ENCODE data around the gene SDE2. TPM values are rescaled to one million over a fixed set of nuclear protein-coding genes. Genes with fewer than 3 reads are reported as not detected.

Gene SDE2
- total and polyA plus RNA-seq, 2 of the 8 experiments (the other 6 are each of a cell fraction or from before 2014, with no cell fraction given), result 8.5 to 16.7 TPM

DNA sequence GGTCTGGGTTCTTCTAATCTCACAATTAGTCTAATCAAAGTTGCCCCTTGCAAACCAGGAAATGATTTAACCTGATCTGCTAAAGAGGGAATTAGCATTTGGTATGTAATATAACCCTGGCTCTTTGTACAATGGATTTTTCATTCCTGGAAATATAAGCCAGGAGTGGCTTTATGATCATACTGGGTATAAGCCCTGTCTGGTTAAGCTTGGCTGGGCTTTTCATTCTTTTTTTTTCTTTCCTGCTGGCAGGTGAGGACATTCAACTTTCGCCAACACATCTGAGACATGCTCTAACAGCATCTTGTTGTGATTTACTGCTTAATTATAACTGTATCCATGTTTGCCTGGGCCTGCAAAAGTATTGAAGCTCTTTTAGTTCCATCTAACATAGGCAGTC is 20.4 kb upstream of the SDE2 start:
- Histone ChIP-seq H3K27me3 (replicated peaks in 1 of 4; ENCODE audit: control insufficient read depth in 3 of 4, extremely low read depth in 1 of 4, insufficient read depth in 3 of 4, low read length in 3 of 4) (no peaks in the 10 kb centered on the region), H3K4me3 (ENCODE audit: extremely low read depth in 1 of 4, insufficient read depth in 2 of 4, low read depth in 3 of 4, low read length in 4 of 4) (no peak overlapping the region), H2AK5ac (ENCODE audit: low read depth, low read length) (no peak overlapping the region), H2BK12ac (ENCODE audit: low read depth, low read length) (no peak overlapping the region), H3K56ac (replicated peaks; ENCODE audit: insufficient read length, low read depth, low read length) (no peak overlapping the region), H3K27ac (ENCODE audit: low read depth, low read length) (no peak overlapping the region), H3K4ac (replicated peaks; ENCODE audit: insufficient read length, low read depth, low read length) (no peak overlapping the region), H2BK5ac (ENCODE audit: low read depth, low read length) (no peak overlapping the region), H4K91ac (replicated peaks; ENCODE audit: insufficient read length, low read length) (no peak overlapping the region), H2BK20ac (ENCODE audit: low read length) (no peak overlapping the region), H3K23ac (ENCODE audit: insufficient read length) (no peak overlapping the region), H4K8ac (ENCODE audit: extremely low read depth, insufficient read depth, low read length) (no peak overlapping the region), H3K18ac (ENCODE audit: extremely low read depth, low read length) (no peak overlapping the region), H3K23me2 (ENCODE audit: low read depth, low read length) (no peaks in the 10 kb centered on the region), H3K36me3 (ENCODE audit: control insufficient read depth in 2 of 4, insufficient read depth in 4 of 4, low read length in 3 of 4) (no peaks in the 10 kb centered on the region), H3K9me3 (ENCODE audit: insufficient read depth in 2 of 2, low read depth in 1 of 2, low read length in 1 of 2) (no peaks in the 10 kb centered on the region), H2BK120ac (replicated peaks; ENCODE audit: low read depth, low read length) (no peak overlapping the region), H3K79me2 (ENCODE audit: control insufficient read depth in 1 of 2, insufficient read depth in 2 of 2, low read length in 2 of 2) (no peaks in the 10 kb centered on the region), H3K79me1 (ENCODE audit: low read depth, low read length) (no peaks in the 10 kb centered on the region), H3K14ac (ENCODE audit: insufficient read length) (no peak overlapping the region), H4K20me1 (replicated peaks in 1 of 2; ENCODE audit: control insufficient read depth in 1 of 2, insufficient read depth in 2 of 2, low read length in 2 of 2) (no peaks in the 10 kb centered on the region), H4K5ac (ENCODE audit: insufficient read length, low read depth, low read length) (no peak overlapping the region), H3K4me2 (ENCODE audit: insufficient read depth in 1 of 2, low read depth in 2 of 2, low read length in 2 of 2) (no peak overlapping the region), H2BK15ac (ENCODE audit: low read length) (no peak overlapping the region), H2AFZ (ENCODE audit: low read length) (no peak overlapping the region), H3K9ac (replicated peaks in 1 of 4; ENCODE audit: extremely low read depth in 1 of 4, low read depth in 3 of 4, low read length in 3 of 4) (no peak overlapping the region), H3K4me1 (replicated peaks in 1 of 4; ENCODE audit: control insufficient read depth in 3 of 4, insufficient read depth in 4 of 4, low read length in 3 of 4) (no peaks in the 10 kb centered on the region)
- CTCF ChIA-PET (ENCODE audit: partially characterized antibody), result interaction anchor here (0.5 to 1.0 kb wide), 3 partner anchors 32 to 163 kb away, joined by 3 to 4 read pairs (median 3); no protein-coding TSS in a partner anchor
- 100% methylated on average over 1 of the region's 1 CpG; no CpG with 5 or more reads in 1 of the 2 experiments for WGBS, 2 experiments (ENCODE audit: extremely low coverage in 1 of 2, insufficient coverage in 1 of 2, insufficient read length in 1 of 2, insufficient replicate concordance in 2 of 2, low coverage in 1 of 2, low lambda C conversion rate in 2 of 2, missing lambda C conversion rate in 1 of 2)
- no peak for DNase-seq (ENCODE audit: low read depth in 1 of 2, low spot score in 2 of 2)
- no peak for FAIRE-seq
- POLR2A ChIA-PET (ENCODE audit: partially characterized antibody), result interaction anchor here (0.8 to 1.0 kb wide), 2 partner anchors 9 to 47 kb away, joined by 3 to 4 read pairs; no protein-coding TSS in a partner anchor
- TF ChIP-seq HDAC2 (IDR thresholded peaks at IDR 0.05; ENCODE audit: borderline replicate concordance in 1 of 2, low read depth in 2 of 2, low read length in 2 of 2) (no peak), EP300 (IDR thresholded peaks at IDR 0.05; ENCODE audit: borderline replicate concordance in 1 of 2, low read depth in 2 of 2, low read length in 2 of 2) (no peak), EZH2 (IDR thresholded peaks at IDR 0.05; ENCODE audit: low read depth, low read length, severe bottlenecking) (no peak), FOSL1 (IDR thresholded peaks at IDR 0.05; ENCODE audit: insufficient read depth, low read depth, low read length) (no peak), JUN (IDR thresholded peaks at IDR 0.05; ENCODE audit: low read depth, low read length) (no peak), TCF12 (IDR thresholded peaks at IDR 0.05; ENCODE audit: low read depth, low read length) (no peak), RFX5 (IDR thresholded peaks at IDR 0.05; ENCODE audit: borderline replicate concordance, low read depth, low read length) (no peak), POLR2AphosphoS5 (IDR thresholded peaks at IDR 0.05; ENCODE audit: low read depth, low read length) (no peak), PHF8 (conservative IDR thresholded peaks at IDR 0.05; ENCODE audit: low read depth, low read length) (no peak), SUZ12 (IDR thresholded peaks at IDR 0.05; ENCODE audit: low read length) (no peak)
- TF ChIP-seq, protein P1, sequence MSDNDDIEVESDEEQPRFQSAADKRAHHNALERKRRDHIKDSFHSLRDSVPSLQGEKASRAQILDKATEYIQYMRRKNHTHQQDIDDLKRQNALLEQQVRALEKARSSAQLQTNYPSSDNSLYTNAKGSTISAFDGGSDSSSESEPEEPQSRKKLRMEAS (IDR thresholded peaks at IDR 0.05), result no peak
- TF ChIP-seq, protein P2, sequence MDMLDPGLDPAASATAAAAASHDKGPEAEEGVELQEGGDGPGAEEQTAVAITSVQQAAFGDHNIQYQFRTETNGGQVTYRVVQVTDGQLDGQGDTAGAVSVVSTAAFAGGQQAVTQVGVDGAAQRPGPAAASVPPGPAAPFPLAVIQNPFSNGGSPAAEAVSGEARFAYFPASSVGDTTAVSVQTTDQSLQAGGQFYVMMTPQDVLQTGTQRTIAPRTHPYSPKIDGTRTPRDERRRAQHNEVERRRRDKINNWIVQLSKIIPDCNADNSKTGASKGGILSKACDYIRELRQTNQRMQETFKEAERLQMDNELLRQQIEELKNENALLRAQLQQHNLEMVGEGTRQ (IDR thresholded peaks at IDR 0.05; ENCODE audit: low read length), result no peak

Data from H1 (cell line).